NCI-H82 treated with DMSO at 0.1 percent for 48 hours (cell line): Measurements from ENCODE around the gene FAM83F.
"Not testable (repeated sequence)": the region's sequence is repeated elsewhere in the genome, so short reads cannot be mapped to it uniquely, and the experiment has no call there.

ENCODE experiments used
- DNase-seq: peaks from one replicate; lab custom pipeline; 2025; ENCODE audit not compliant: unreplicated experiment; lab: John Stamatoyannopoulos, UW

FAM83F gene

DNA sequence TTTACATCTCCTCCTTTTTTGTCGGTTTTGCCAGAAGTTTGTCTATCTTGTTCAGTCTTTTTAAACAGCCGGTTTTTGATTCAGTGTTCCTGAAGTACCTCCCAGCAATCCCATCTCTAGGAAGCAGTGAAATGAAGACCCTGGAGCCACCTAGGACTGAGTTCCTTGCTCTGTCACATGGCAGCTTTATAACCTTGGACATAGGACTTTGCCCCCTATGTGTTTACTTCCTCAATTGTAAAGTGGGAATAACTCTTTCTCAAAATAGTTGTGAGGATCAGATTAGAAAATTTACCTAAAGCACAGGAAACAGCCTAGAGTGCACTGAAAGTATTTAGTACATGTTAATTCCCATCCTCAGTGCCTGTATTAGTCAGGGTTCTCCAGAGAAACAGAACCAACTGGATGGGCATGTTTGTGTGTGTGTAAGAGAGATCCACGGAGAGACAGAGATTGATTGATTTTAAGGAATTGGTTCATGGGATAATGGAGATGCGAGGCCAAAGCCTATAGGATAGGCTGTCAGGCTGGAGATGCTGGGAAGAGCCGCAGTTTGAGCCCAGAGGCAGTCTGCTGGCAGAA is 20.0 kb downstream of the FAM83F start:
- no peak for DNase-seq

DNA sequence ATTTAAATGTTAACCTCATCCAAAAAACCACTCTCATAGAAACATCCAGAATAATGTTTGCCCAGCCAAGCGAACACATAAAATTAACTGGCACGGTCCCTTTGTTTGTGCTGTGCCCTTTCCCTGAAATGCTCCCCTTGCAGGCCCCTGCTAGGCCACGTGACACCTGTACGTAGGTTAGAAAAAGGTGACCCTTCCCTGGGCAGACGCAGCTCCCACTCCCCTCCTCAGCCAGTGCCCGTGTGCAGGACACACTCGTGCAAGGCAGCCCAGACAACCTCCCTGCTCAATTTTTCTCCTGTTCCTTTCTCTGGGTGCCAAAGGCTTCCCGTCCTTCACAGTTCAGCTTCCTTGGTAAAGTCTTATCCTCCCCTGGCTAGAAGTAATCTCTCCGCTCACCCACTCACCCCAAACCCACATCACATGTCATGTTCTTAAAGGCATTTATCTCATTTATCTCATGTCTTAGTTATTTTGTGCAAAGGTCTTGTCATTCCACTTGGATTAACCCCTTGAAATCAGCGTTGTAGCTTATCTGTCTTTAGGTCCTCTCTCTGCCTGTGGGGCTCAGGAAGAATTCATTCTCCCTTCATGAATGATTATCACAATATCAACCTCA is 20.7 kb downstream of the FAM83F start:
- DNase-seq, result no peak

DNA sequence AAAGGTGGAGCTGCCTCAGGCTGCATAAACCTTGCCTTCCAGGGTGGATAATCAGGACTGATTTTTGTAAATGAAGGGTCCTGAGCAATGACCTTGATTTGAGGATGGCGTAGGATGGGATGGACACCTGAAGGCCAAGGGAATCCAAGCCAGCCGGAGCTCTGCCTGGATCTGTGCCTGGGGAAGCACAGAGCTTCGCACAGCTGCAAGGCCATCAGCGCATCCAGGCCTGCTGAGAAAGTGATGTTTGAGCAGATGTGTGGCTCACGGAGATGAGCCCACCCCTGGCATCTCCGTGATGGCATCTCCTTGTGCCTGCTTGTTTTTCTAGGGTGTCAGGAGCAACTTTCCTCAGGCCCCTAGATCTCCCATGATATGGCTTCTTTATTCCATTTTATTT is 23.3 kb downstream of the FAM83F start:
- no peak for DNase-seq

DNA sequence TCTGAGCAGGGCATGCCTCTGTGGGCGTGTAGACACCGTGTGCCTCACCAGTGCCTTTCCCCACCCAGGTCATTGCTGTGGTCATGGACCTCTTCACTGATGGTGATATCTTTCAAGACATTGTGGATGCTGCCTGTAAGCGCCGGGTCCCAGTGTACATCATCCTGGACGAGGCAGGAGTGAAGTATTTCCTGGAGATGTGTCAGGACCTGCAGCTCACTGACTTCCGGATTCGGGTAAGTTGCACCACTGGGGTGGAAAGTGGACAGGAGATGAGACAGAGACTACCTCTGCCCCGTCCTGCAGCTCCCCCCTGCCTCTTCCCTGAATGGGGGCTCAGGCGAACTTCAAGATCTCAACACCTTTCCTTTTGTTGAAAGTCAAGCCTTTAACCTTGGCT is 24.3 kb downstream of the FAM83F start:
- DNase-seq, result no peak

DNA sequence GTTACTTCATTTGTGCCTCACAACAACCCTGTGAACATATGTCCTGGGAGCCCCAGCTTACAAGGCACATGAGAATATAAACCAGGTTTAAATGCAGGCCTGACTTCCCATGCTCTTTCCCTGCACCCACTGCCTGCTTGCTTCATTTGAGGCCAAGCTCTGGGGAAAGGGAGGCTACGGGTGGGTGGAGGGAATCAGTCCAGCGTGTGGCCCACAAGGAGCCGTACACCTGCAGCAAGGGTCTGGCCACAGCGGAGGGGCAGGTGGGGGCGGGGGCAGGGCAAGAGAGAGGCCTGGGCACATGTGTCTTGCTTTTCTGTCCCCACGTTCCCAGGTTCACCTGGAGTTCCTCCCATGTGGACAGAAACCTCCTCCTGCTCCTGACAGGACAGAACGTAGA is 26.2 kb downstream of the FAM83F start:
- no peak for DNase-seq

DNA sequence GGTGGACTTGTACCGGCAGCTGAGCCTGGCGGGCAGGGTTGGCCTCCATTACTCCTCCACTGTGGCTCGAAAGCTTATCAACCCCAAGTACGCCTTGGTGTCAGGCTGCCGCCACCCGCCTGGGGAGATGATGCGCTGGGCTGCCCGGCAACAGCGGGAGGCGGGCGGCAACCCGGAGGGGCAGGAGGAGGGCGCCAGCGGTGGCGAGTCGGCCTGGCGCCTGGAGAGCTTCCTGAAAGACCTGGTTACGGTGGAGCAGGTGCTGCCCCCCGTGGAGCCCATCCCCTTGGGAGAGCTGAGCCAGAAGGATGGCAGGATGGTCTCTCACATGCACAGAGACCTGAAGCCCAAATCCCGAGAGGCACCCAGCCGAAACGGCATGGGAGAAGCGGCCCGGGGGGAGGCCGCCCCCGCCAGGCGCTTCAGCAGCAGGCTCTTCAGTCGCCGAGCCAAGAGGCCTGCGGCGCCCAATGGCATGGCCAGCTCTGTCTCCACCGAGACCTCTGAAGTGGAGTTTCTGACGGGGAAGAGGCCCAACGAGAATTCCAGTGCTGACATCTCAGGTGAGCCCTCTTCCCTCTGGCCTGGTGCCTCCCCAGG is 26.7 kb downstream of the FAM83F start:
- no peak for DNase-seq

DNA sequence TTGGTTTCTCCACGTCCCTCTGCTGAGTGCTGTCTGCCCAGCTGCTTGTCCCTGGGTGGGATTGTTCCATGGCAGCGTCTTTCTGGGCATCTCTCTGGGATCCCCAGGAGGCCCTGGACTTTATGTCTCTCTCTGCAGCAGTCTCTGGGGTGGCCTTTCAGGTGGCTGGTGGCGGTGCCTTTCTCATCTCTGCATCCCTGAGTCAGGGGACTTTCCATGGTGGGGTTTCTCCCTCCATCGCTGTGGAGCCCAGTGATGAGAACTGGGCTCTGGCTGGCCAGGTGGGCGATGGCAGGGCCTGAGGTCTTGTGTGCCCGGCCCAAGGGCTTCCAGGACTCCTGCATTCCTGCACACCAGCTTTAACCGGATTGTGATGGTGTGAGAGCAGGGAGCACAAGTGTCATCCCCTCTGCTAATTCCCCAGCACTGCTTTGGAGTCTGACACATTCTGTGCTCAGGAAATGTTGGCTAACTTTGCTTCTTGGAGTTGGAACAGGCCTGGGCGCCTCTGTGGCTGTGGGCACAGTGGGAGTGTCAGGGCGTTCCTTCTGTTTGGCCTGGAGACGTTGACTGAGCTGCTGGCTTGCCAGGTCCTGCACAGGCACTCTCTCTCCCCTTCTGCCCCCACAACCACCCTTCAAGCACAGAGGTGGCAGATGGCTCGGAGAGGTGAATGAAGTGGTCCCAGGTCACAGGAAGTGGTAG is 27.9 kb downstream of the FAM83F start:
- DNase-seq, result no peak

DNA sequence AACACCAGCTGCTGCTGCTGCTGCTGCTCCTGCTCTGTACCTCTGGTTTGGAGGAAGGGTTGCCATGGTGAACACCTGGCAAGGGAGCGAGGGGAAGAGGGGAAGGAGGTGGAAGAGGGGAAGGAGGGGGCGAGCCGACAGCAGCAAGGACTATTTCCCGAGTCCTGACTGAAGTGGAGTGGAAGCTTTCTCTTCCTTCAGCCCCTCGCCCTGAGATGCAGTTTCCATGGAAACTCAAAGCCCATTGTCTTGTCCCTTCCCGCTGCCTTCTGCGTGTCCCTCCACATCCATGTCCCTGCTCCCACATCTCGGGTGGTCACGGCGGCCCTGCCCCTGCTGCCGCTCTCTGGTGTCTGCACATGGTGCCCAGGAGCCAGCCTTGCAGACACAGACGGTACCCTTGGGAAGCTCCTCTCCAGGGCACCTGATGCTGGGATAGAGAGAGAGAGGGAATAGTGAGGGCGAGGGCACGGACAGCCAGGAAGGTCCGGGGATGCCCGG is 28.6 kb downstream of the FAM83F start:
- no peak for DNase-seq

DNA sequence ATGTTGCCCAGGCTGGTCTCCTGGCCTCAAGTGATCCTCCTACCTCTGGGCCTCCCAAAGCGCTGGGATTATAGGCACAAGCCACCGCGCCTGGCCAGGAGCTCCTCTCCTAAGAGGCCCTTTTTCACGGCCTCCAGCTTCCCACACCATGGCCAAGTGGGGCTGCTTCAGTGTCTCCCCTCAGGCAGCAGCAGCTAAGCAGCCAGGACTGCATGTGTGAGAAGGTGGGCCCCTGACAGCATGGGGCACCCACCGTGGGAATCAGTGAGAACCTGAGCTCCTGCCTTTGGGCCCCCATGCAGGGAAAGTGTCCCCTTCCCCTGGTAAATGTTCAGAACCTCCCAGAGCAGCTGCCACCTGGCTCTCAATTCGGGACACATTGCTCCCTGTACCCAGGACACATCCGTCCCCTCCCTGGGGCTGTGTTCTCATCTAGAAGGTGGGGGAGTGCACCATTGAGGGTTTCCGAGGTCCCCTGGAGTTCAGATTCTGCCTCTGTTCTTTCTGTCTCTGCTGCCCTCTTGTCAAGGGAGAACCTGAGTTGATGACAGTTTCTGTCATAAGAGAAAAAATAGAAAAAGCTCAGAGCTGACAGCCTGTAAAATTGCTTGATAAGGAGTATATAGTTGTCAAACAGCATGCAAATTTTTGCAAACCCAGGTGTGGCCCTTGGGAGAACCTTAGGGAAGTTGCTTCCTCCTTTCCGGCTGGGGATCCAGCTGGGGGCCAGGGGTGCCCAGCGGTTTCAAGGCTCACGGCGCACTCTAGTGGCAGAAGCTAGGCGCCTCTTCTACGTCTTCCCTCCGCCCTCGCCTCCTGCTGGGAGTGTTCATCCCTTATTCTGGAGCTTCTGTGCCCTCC is 29.7 kb downstream of the FAM83F start:
- DNase-seq, result peak; percentile 16

DNA sequence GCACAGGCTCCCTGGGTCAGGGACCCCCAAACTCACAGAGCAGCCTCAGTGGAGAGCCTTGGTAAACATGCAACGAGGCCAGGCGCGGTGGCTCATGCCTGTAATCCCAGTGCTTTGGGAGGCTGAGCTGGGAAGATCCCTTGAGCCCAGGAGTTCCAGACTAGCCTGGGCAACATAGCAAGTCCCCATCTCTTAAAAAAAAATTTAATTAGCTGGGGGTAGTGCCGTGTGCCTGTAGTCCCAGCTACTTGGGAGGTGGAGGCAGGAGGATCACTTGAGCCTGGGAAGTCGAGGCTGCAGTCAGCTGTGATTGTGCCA is 30.3 kb downstream of the FAM83F start:
- DNase-seq, result not testable (repeated sequence)

DNA sequence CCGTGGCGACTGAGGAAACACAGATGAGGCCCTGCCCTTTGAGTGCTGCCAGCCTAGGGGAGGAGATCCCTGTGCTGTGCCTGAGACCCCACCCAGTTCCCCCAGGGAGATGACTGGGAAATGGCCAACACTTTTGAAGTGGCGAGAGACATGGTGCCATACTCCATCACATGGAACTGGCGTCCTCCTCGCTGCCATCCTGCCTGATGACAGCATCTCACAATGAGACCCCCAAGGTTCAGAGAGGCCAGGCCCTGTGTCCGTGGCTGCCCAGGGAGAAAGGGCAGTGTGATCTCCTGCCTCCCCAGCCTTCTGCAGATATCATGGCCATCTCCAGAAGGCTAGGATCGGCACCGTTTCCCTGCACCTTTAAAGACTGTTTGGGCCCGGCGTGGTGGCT is 31.1 kb downstream of the FAM83F start:
- DNase-seq, result no peak

DNA sequence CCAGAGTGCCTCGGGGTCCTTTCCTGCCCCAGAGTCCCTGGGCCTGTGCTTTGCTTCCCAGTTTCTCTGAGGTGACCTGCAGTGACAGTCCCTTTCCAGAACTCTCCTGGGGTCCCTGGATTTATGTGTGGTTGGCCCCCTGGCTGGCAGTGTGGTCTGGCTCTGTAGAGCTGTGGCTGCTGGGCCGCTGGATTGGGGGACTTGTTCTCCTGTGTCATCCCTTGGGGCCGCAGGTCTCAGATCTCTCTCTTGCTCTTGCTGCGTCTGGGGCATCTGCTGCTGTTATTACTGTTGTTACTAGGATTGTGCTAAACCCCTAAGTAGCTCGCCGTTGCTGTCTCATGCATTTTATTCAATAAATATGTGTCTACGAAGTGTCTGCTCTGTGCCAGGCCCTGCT is 31.9 kb downstream of the FAM83F start:
- DNase-seq, result no peak

DNA sequence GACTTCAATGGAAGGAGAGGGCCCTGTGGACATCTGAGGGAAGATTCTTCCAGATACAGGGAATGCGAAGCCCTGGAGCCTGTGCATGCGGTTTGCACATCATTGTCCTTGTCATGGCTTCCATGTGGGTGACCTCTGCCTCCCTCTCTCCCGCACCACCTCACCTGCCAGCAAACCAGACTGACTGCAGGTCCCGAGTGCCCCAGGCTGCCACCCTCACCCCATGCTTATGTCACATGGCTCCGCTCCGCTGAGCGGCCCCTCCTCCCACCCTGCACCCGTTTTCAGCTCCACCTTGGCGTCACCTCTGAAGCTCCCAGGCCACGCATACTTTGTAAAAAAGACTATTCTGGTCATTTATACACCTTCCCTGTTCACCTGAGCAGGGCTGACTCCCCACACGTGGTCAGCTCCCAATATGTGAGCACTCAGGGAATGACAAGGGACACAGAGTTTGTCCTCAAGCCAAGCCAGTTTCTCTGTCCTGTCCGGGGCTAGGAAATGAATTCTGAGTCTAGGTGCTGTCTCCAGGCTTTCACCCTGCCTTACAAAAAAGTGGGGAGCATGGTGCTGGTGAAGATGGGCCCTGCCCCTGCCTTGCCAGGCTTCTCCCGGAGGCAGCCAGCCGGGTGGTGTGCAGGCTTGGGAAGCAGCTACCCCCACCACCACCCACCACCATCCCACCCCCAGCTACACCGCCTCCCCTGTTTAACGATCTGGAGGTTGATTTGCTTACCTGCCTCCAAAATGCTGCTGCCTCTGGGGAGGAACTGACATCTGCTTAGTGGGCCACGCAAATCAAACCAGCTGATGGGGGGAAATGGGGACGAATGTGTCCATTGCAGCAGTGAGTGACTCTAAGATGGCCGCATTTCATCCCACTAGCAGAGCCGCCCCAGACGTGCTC is 32.7 kb downstream of the FAM83F start:
- no peak for DNase-seq

DNA sequence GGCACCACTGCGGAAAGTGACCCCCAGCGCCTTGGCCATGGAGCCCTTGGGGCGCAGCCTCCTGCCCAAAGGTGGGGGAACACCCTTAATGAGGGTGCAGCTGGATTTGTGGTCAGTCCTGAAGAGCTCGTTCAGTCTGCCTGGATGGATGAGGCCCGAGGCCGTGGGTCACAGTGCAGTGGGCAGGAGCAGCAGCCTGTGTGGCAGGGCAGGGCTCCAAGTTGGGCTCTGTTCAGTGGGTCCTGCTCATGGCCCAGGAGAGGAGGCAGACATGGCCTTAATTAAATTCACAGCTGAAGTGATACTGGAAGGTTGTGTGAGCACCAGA is 33.3 kb downstream of the FAM83F start:
- DNase-seq, result no peak

DNA sequence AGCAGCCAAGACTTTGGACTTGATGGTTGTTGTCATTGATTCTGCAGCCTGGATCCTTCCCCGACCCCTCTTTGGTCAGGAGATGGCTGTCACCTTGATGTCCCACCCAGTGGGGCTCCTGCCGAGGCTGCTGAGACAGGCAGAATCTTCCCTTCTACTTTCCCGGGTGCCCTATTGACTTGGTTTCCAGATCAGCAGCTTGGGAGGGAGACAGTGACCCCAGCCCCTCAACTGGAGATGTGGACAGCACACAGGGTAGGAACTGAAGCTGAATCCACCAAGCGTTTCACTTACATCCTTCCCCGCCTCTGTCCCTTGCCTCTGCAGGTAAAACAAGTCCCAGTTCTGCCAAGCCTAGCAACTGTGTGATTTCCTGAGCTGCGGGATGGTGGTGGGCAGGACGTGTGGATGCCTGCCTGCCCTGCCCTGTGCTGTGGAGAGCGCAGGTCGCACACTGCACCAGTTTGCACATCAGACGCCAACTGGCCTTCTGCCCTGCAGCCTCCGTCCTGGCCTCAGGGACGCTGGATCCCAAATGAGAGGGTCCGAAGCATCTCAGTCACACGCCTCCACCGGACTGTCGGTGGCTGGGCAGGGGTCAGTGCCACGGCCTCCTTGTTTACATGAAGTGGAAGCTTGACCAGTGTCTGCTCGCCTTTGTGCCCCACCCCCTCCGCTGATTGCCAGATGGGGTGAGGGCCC is 34.6 kb downstream of the FAM83F start:
- DNase-seq, result no peak

DNA sequence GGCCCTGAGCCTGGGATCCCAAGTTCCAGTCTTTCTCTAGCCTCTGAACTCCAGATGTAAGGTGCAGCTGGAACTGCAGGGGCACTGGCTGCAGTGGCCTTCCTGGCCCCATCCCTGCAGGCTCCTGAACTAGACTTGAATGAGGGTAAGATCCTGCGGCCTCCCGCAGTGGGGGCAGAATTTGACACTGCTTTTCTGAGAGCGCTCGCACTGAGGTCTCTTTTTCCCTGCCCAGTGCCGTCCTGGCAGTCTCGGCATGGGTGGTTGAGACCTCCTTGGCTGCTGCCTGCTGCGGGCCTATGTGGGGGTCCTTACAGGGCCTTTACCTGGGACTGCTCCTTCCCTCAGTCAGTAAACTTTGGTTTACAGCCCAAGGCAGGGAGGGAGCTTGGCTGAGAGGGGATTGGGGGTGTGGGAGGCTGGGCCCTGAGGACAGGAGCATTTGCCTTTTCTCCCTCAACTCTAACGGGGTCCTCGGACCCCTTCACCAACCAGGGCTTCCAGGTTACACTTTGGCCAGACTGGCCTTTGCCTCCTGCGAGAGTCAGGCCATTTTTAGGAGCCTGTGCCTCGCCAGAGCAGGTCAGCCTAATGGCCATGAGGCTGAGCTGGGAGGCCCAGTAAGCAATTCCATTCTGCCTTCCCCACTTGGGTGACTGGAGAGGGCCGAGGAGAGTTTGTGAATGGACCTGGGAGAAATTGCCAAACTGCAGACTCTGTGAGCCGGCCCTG is 35.4 kb downstream of the FAM83F start:
- DNase-seq, result no peak

DNA sequence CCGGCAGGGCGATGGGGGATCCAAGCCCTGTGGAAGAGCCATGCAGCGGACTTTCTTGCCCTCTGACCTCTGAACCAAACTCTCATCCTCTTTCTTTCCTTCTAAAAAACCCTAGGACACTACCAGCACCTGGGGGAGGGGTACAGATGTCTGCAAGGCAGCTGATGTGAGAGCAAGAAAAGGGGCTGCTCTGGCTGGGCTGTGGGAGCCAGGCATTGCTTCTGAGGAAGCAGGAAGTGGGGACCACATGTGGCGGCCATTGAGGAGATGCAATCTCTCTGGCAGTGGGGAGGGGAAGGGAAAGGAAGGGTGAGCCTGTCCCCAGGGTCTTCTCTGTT is 36.0 kb downstream of the FAM83F start:
- DNase-seq, result no peak

DNA sequence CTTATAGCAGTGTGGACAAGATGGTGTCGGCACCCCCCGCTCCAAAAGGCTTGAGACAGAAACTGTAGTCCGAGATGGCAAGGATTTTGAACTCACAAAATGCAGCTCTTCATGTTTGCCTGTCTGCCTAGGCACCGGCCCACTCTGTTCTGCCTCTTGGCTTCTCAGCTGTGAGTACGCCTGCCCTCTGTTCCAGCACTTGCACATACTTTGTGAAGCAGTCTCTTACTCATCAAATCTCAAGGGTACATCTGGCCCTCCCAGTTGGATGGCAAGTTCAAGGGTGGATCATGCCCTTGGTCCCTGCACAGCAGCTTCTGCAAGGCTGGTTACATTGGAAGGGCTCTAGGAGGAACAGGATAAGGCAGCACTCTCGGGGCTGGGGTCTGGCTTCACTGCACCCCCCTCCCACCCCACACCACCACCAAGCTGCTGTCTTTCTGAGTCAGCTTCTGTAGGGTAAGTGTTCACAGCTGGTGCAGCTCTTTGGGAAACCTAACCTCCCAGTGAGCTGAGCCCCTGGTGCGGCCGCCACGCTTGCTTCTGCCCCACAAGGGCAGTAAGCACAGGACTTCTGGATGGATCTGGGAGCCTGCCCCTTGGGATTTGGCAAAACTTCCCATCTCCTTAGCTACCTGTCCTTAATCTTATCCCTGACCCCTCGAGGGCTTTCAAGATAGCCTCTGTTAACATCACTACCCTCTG is 37.2 kb downstream of the FAM83F start:
- no peak for DNase-seq
